H1 (cell line): Measurements from ENCODE around the gene ZSWIM4. TPM values are rescaled to one million over a fixed set of nuclear protein-coding genes. Genes with fewer than 3 reads are reported as not detected.

ENCODE experiments used
- BACH1 ChIP-seq: IDR thresholded peaks from 2 replicates; pipeline ENCODE4 v1.6.1; 2012; ENCODE audit warnings: low read length, improper control_type of control experiment
- CHD7 ChIP-seq: fragments of 300-600 bp; sonication (generic); IDR thresholded peaks from 2 replicates; pipeline ENCODE4 v1.7.1; 2012; ENCODE audit warnings: low read length, moderate library complexity, mild to moderate bottlenecking, inconsistent platforms; ENCODE audit not compliant: insufficient replicate concordance
- CREB1 ChIP-seq: IDR thresholded peaks from 2 replicates; pipeline ENCODE4 v1.6.1; 2012; ENCODE audit warnings: inconsistent platforms
- FOSL1 ChIP-seq: IDR thresholded peaks from 2 replicates; pipeline ENCODE4 v1.6.1; 2011; ENCODE audit warnings: mild to moderate bottlenecking, low read depth, low read length, moderate library complexity; ENCODE audit not compliant: insufficient read depth
- NANOG ChIP-seq: IDR thresholded peaks from 2 replicates; pipeline ENCODE4 v1.6.1; 2011; ENCODE audit warnings: low read length, low read depth, mild to moderate bottlenecking, inconsistent platforms; ENCODE audit not compliant: insufficient read depth, poor library complexity, severe bottlenecking
- RFX5 ChIP-seq: IDR thresholded peaks from 2 replicates; pipeline ENCODE4 v1.6.1; 2011; ENCODE audit warnings: low read depth, low read length, improper control_type of control experiment, borderline replicate concordance
- SIX5 ChIP-seq: IDR thresholded peaks from 2 replicates; pipeline ENCODE4 v1.6.1; 2011; ENCODE audit warnings: mild to moderate bottlenecking, low read depth, low read length
- TCF12 ChIP-seq: IDR thresholded peaks from 2 replicates; pipeline ENCODE4 v1.6.1; 2011; ENCODE audit warnings: low read depth, mild to moderate bottlenecking, low read length
- polyA plus RNA-seq, 7 experiments: library from polyadenylated mRNA; depleted of rRNA in 3 of 7; stranded (reverse) in 5 of 7; unstranded in 2 of 7; fragments of >200 nt in 5 of 7; fragments of 200-250 nt in 2 of 7; gene quantifications; 1 replicate in 5 of 7; 2 replicates in 1 of 7; 4 replicates in 1 of 7; pipeline versions ENCODE4 v1.2.1 to v1.2.3, GENCODE V29; 2011 to 2013; ENCODE audit warnings: missing spikeins in 2 of 7, mixed read lengths in 2 of 7
- total RNA-seq: library from RNA; stranded (reverse); fragmentation: NEBNext Ultra II Directional; extraction: Animal tissue kit (Norgen Biotek cat#: 25700); gene quantifications from 2 replicates; pipeline ENCODE4 v1.2.1, GENCODE V29; 2021

Gene ZSWIM4
- total and polyA plus RNA-seq, 2 of the 8 experiments (the other 6 are each of a cell fraction or from before 2014, with no cell fraction given), result 12.2 to 31.1 TPM

GRCh38 chr19:13838435-13839129 is 43.3 kb downstream of the ZSWIM4 start (continued):
- no peak for TF ChIP-seq RFX5
- no peak for TF ChIP-seq NANOG
- TF ChIP-seq BACH1, result no peak
- no peak for TF ChIP-seq CREB1
- no peak for TF ChIP-seq SIX5
- TF ChIP-seq FOSL1, result no peak
- TF ChIP-seq CHD7, result no peak
- TF ChIP-seq TCF12, result no peak
